Neural progenitor cell (in vitro differentiated cells): Measurements from ENCODE around the gene SPTB. TPM values are rescaled to one million over a fixed set of nuclear protein-coding genes. Genes with fewer than 3 reads are reported as not detected.

Source experiments
- DNase-seq: peaks from one replicate; pipeline ENCODE4 v3.0.0-alpha.2; 2016; ENCODE audit warnings: low spot score
- H2AFZ ChIP-seq: fragments of 200-600 bp; sonication (generic); replicated peaks from 2 replicates; pipeline ENCODE4 v1.6.1; 2016; ENCODE audit warnings: antibody characterized with exemption
- H3F3A ChIP-seq: fragments of 200-600 bp; sonication (generic); 2 replicates; pipeline ENCODE4 v1.6.1; 2016; ENCODE audit warnings: antibody characterized with exemption, low read depth
- H3K27ac ChIP-seq: fragments of 200-600 bp; sonication (generic); 2 replicates; pipeline ENCODE4 v1.5.1; 2016; ENCODE audit warnings: mild to moderate bottlenecking
- H3K27me3 ChIP-seq: fragments of 200-600 bp; sonication (generic); 2 replicates; pipeline ENCODE4 v1.6.1; 2016; ENCODE audit warnings: mild to moderate bottlenecking, moderate library complexity
- H3K36me3 ChIP-seq: fragments of 200-600 bp; sonication (generic); 2 replicates; pipeline ENCODE4 v1.5.1; 2016
- H3K4me1 ChIP-seq: fragments of 200-600 bp; sonication (generic); 2 replicates; pipeline ENCODE4 v1.6.1; 2016; ENCODE audit warnings: mixed run types
- H3K4me2 ChIP-seq: fragments of 200-600 bp; sonication (generic); 2 replicates; pipeline ENCODE4 v1.6.1; 2016
- H3K4me3 ChIP-seq: fragments of 200-600 bp; sonication (generic); 2 replicates; pipeline ENCODE4 v1.5.1; 2016
- H3K79me2 ChIP-seq: fragments of 200-600 bp; sonication (generic); 2 replicates; pipeline ENCODE4 v1.6.1; 2016; ENCODE audit warnings: low read depth
- H3K9ac ChIP-seq: fragments of 200-600 bp; sonication (generic); 2 replicates; pipeline ENCODE4 v1.6.1; 2016
- H3K9me3 ChIP-seq: fragments of 200-600 bp; sonication (generic); 2 replicates; pipeline ENCODE4 v1.5.1; 2016; ENCODE audit warnings: low read depth
- H4K20me1 ChIP-seq: fragments of 200-600 bp; sonication (generic); 2 replicates; pipeline ENCODE4 v1.6.1; 2016; ENCODE audit warnings: low read depth
- H3K27ac Mint-ChIP-seq: 3 replicates; pipeline ENCODE4 v1.8.0; 2021; ENCODE audit warnings: mixed read lengths
- H3K27me3 Mint-ChIP-seq: 2 replicates; pipeline ENCODE4 v1.8.0; 2022; ENCODE audit warnings: low read depth, mild to moderate bottlenecking, inconsistent platforms, moderate library complexity, mixed read lengths; ENCODE audit not compliant: insufficient read depth
- H3K36me3 Mint-ChIP-seq: 3 replicates; pipeline ENCODE4 v1.8.0; 2021; ENCODE audit warnings: mixed read lengths
- H3K4me1 Mint-ChIP-seq: 3 replicates; pipeline ENCODE4 v1.8.0; 2021; ENCODE audit warnings: mixed read lengths
- H3K4me3 Mint-ChIP-seq: 3 replicates; pipeline ENCODE4 v1.8.0; 2021; ENCODE audit warnings: mild to moderate bottlenecking, moderate library complexity, mixed read lengths
- H3K9me3 Mint-ChIP-seq: 3 replicates; pipeline ENCODE4 v1.8.0; 2020; ENCODE audit warnings: mixed read lengths
- EZH2 ChIP-seq: fragments of 200-600 bp; sonication (generic); IDR thresholded peaks from 2 replicates; pipeline ENCODE4 v1.6.1; 2017; ENCODE audit warnings: antibody characterized with exemption, mild to moderate bottlenecking, moderate library complexity
- EZH2phosphoT487 ChIP-seq: fragments of 200-600 bp; sonication (generic); IDR thresholded peaks from 2 replicates; pipeline ENCODE4 v1.6.1; 2017; ENCODE audit warnings: antibody characterized with exemption
- total RNA-seq: library from RNA; depleted of rRNA; stranded (reverse); fragments of >200 nt; gene quantifications from 2 replicates; pipeline ENCODE4 v1.2.3, GENCODE V29; 2015; ENCODE audit warnings: low replicate concordance
- TF ChIP-seq, protein P1 (sequence below): fragments of 200-600 bp; sonication (generic); IDR thresholded peaks from 2 replicates; pipeline ENCODE4 v1.5.1; 2017; ENCODE audit warnings: antibody characterized with exemption, mild to moderate bottlenecking

Gene SPTB
- total RNA-seq, 1 donor from 2014 or later = 0.09 TPM

DNA sequence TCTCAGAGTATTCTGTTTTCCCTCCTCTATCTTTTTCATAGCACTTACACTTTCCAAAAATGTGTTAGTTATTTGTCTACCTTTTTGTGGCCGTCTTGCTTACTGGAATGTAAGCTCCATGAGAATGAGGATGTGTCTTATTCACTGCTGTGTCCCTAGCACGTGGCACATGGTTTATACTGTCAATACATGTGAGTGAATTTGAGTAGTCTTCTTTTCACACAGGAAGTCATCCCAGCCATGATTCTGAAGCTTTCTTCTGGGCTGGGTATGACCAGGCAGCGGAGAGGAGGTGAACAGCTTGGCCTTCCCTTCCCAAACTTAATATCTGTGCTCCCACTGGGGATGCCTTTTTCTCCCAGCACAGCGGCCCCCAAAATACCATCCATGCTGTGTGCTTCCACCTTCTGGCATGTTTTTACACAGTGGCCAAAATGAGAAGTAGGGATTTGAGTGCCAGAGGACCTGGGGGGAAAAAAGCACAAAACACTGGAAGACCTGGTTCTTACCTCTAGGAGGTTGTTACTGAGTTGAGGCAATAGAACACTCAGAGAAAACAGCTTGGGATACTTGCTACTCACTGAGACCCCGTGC is 165.2 kb downstream of the SPTB start:
- H4K20me1 ChIP-seq = peaks cover 58% of the 10 kb centered on the region
- peaks cover 23% of the 10 kb centered on the region for H3K36me3 ChIP-seq
- Mint-ChIP-seq H3K27ac (no peak overlapping the region), H3K4me1 (peaks cover 33% of the 10 kb centered on the region), H3K4me3 (no peak overlapping the region), H3K27me3 (peaks cover 18% of the 10 kb centered on the region), H3K9me3 (peaks cover 34% of the 10 kb centered on the region), H3K36me3 (peaks cover 32% of the 10 kb centered on the region)
- no peak overlapping the region for H2AFZ ChIP-seq
- no peaks in the 10 kb centered on the region for H3K27me3 ChIP-seq
- peaks cover 36% of the 10 kb centered on the region for H3K4me1 ChIP-seq
- H3K9me3 ChIP-seq = peaks cover 29% of the 10 kb centered on the region
- H3K4me3 ChIP-seq = no peak overlapping the region
- no peak overlapping the region for H3K4me2 ChIP-seq
- H3K79me2 ChIP-seq = peaks cover 98% of the 10 kb centered on the region
- H3F3A ChIP-seq = peaks cover 39% of the 10 kb centered on the region
- no peak overlapping the region for H3K9ac ChIP-seq
- DNase-seq = no peak
- no peak overlapping the region for H3K27ac ChIP-seq
- TF ChIP-seq, protein P1, sequence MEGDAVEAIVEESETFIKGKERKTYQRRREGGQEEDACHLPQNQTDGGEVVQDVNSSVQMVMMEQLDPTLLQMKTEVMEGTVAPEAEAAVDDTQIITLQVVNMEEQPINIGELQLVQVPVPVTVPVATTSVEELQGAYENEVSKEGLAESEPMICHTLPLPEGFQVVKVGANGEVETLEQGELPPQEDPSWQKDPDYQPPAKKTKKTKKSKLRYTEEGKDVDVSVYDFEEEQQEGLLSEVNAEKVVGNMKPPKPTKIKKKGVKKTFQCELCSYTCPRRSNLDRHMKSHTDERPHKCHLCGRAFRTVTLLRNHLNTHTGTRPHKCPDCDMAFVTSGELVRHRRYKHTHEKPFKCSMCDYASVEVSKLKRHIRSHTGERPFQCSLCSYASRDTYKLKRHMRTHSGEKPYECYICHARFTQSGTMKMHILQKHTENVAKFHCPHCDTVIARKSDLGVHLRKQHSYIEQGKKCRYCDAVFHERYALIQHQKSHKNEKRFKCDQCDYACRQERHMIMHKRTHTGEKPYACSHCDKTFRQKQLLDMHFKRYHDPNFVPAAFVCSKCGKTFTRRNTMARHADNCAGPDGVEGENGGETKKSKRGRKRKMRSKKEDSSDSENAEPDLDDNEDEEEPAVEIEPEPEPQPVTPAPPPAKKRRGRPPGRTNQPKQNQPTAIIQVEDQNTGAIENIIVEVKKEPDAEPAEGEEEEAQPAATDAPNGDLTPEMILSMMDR = no peak
- TF ChIP-seq EZH2phosphoT487 (no peak), EZH2 (no peak)

DNA sequence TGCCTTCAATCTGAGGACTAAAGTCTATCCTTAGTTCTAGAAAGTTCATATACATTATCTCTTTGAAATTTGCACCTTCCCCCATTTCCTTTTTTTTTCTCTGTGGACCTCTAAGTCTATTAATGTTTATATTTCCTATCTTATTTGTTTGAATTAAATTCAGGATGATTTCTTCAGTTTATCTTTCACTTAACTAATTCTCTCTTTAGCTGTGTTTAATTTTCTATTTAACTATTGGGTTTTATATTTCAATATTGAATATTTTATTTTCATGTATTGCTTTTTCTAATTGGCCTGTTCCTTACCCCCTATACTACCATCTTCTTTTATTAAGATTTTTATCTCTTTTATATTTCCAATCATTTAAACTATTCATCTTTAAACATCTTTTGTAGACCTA is 166.0 kb downstream of the SPTB start:
- H4K20me1 ChIP-seq = peaks cover 58% of the 10 kb centered on the region
- peaks cover 98% of the 10 kb centered on the region for H3K79me2 ChIP-seq
- H3K4me3 ChIP-seq = no peak overlapping the region
- H3K27ac ChIP-seq = no peak overlapping the region
- DNase-seq = no peak
- no peaks in the 10 kb centered on the region for H3K27me3 ChIP-seq
- H3K27ac Mint-ChIP-seq = no peak overlapping the region
- no peak for TF ChIP-seq EZH2phosphoT487
- TF ChIP-seq, protein P1 = no peak
- TF ChIP-seq EZH2 = no peak
- peaks cover 23% of the 10 kb centered on the region for H3K36me3 ChIP-seq
- peaks cover 20% of the 10 kb centered on the region for H3K27me3 Mint-ChIP-seq
- H3K36me3 Mint-ChIP-seq = peaks cover 29% of the 10 kb centered on the region
- no peak overlapping the region for H3K4me2 ChIP-seq
- no peak overlapping the region for H3K4me3 Mint-ChIP-seq
- peaks cover 41% of the 10 kb centered on the region for H3K4me1 Mint-ChIP-seq
- peaks cover 29% of the 10 kb centered on the region for H3K9me3 ChIP-seq
- peaks cover 43% of the 10 kb centered on the region for H3K4me1 ChIP-seq
- H2AFZ ChIP-seq = no peak overlapping the region
- H3F3A ChIP-seq = peaks cover 48% of the 10 kb centered on the region
- peaks cover 34% of the 10 kb centered on the region for H3K9me3 Mint-ChIP-seq
- no peak overlapping the region for H3K9ac ChIP-seq

DNA sequence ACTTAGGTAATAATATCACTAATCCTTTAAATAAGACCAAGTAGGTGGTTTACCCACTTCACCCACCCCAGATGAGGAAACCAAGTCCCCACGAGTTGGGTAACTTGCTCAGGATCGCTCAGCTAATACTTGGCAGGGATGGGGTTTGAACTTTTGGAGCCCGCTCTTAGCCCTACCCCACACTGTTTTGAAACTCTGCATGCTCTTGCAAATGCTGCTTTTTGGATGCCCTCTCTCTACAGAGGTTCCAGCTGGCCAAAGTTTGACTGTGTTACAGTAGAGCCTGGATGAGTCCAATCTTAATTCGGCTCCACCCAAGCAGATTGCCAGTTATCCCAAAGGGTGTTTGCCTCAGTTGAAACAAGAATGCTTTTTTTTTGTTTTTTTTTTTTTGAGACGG is 168.7 kb downstream of the SPTB start:
- Histone ChIP-seq H3K4me1 (peaks cover 45% of the 10 kb centered on the region), H3K9me3 (peaks cover 29% of the 10 kb centered on the region), H3K27ac (no peak overlapping the region), H4K20me1 (peaks cover 58% of the 10 kb centered on the region), H3K4me3 (no peak overlapping the region), H3K36me3 (peaks cover 23% of the 10 kb centered on the region), H3K9ac (no peak overlapping the region), H3K4me2 (no peak overlapping the region), H2AFZ (no peak overlapping the region), H3F3A (peaks cover 69% of the 10 kb centered on the region), H3K27me3 (no peaks in the 10 kb centered on the region), H3K79me2 (peaks cover 92% of the 10 kb centered on the region)
- Mint-ChIP-seq H3K27me3 (peaks cover 15% of the 10 kb centered on the region), H3K36me3 (peaks cover 26% of the 10 kb centered on the region), H3K4me1 (peaks cover 47% of the 10 kb centered on the region), H3K9me3 (peaks cover 34% of the 10 kb centered on the region), H3K4me3 (no peak overlapping the region), H3K27ac (no peak overlapping the region)
- no peak for DNase-seq
- TF ChIP-seq EZH2phosphoT487 = no peak
- TF ChIP-seq EZH2 = no peak
- TF ChIP-seq, protein P1 = no peak
